Activated naive CD4-positive, alpha-beta T cell treated with anti-CD3 and anti-CD28 coated beads for 36 hours (primary cell): ENCODE data around the gene DNAH11. TPM values are rescaled to one million over a fixed set of nuclear protein-coding genes. Genes with fewer than 3 reads are reported as not detected.
"Not testable (repeated sequence)": the region's sequence is repeated elsewhere in the genome, so short reads cannot be mapped to it uniquely, and the experiment has no call there.

Experiments used
- CTCF ChIA-PET: fragments of 350-600 bp; sonication (Branson Sonifier 250); formaldehyde crosslinking; loops from one replicate; lab custom pipeline; 2021; ENCODE audit warnings: antibody characterized with exemption; lab: Charles Lee
- DNase-seq: peaks from one replicate; pipeline ENCODE4 v3.0.0-alpha.2; 2020
- H3K27ac Mint-ChIP-seq: one replicate; pipeline ENCODE4 v1.8.0; 2021; ENCODE audit warnings: mild to moderate bottlenecking, mixed read lengths
- H3K27me3 Mint-ChIP-seq: one replicate; pipeline ENCODE4 v1.8.0; 2021; ENCODE audit warnings: low read depth, mixed read lengths
- H3K36me3 Mint-ChIP-seq: one replicate; pipeline ENCODE4 v1.8.0; 2021; ENCODE audit warnings: low read depth, mixed read lengths
- H3K4me1 Mint-ChIP-seq: one replicate; pipeline ENCODE4 v1.8.0; 2021; ENCODE audit warnings: low read depth, mixed read lengths
- H3K4me3 Mint-ChIP-seq: one replicate; pipeline ENCODE4 v1.8.0; 2021; ENCODE audit warnings: mild to moderate bottlenecking, moderate library complexity, mixed read lengths
- H3K9me3 Mint-ChIP-seq: one replicate; pipeline ENCODE4 v1.8.0; 2021; ENCODE audit warnings: mixed read lengths
- intact Hi-C: fragments of 100-400 bp; cut with micrococcal nuclease; formaldehyde crosslinking; loops from one replicate; pipeline ENCODE4 v1.15.1; 2023
- total RNA-seq, 2 experiments: library from RNA; stranded (reverse); gene quantifications; one replicate each; pipeline ENCODE4 v1.2.3, GENCODE V29; 2021

The DNAH11 gene
- total RNA-seq, 2 experiments from 2014 or later, result 0.02 TPM

- H3K4me3 Mint-ChIP-seq, DNase-seq, H3K27me3 Mint-ChIP-seq, H3K36me3 Mint-ChIP-seq, intact Hi-C loops, H3K9me3 Mint-ChIP-seq, H3K27ac Mint-ChIP-seq, H3K4me1 Mint-ChIP-seq: not testable (repeated sequence)
- CTCF ChIA-PET, result interaction anchor here (0.6 kb wide), 1 partner anchor 12 kb away, joined by 3 read pairs; no protein-coding TSS in a partner anchor
Observed at GRCh38 chr7:21691146-21691545, 148.3 kb downstream of the DNAH11 start.

- CTCF ChIA-PET, DNase-seq, H3K36me3 Mint-ChIP-seq, H3K4me1 Mint-ChIP-seq, intact Hi-C loops, H3K4me3 Mint-ChIP-seq, H3K9me3 Mint-ChIP-seq, H3K27me3 Mint-ChIP-seq, H3K27ac Mint-ChIP-seq: not testable (repeated sequence)
Observed at GRCh38 chr7:21700587-21700986, 157.7 kb downstream of the DNAH11 start.

- CTCF ChIA-PET, result interaction anchor here (0.7 kb wide), 1 partner anchor 191 kb away, joined by 4 read pairs; no protein-coding TSS in a partner anchor
- H3K36me3 Mint-ChIP-seq, result no peaks in the 10 kb centered on the region
Observed at GRCh38 chr7:21702303-21702702, 159.5 kb downstream of the DNAH11 start.

DNA sequence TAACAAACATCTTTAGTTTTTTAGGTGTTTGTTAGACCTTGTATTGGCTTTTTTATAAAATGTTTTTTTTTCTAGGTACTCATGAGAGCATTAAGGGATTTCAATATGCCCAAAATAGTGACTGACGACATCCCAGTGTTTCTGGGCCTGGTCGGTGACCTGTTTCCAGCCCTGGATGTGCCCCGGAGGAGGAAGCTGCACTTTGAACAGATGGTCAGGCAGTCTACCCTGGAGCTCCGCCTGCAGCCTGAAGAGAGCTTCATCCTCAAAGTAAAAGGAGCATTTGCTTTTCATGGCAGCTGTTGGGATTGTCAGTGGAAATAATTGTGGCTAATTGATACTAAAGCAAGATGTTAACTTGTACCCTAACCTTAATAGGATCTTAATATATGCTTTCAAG lies 161.5 kb downstream of the DNAH11 start:
- H3K36me3 Mint-ChIP-seq, result no peaks in the 10 kb centered on the region
- CTCF ChIA-PET, result no interaction called here
- no peaks in the 10 kb centered on the region for H3K4me1 Mint-ChIP-seq
- intact Hi-C loops, result no loop called here
- H3K9me3 Mint-ChIP-seq, result no peaks in the 10 kb centered on the region
- no peak for DNase-seq
- H3K4me3 Mint-ChIP-seq, result no peak overlapping the region
- no peak overlapping the region for H3K27ac Mint-ChIP-seq
- H3K27me3 Mint-ChIP-seq, result peaks cover 8% of the 10 kb centered on the region

More at GRCh38 chr7:21702303-21702702, 159.5 kb downstream of the DNAH11 start:
- H3K9me3 Mint-ChIP-seq, result no peaks in the 10 kb centered on the region
- no peak overlapping the region for H3K27ac Mint-ChIP-seq
- peaks cover 8% of the 10 kb centered on the region for H3K27me3 Mint-ChIP-seq
- DNase-seq, result no peak
- intact Hi-C loops, result no loop called here
- H3K4me3 Mint-ChIP-seq, result no peak overlapping the region
- H3K4me1 Mint-ChIP-seq, result no peaks in the 10 kb centered on the region

GRCh38 chr7:21706131-21706530 lies 163.3 kb downstream of the DNAH11 start:
- peaks cover 2% of the 10 kb centered on the region for H3K27me3 Mint-ChIP-seq
- H3K36me3 Mint-ChIP-seq, result no peaks in the 10 kb centered on the region
- intact Hi-C loops, result no loop called here
- no peaks in the 10 kb centered on the region for H3K4me1 Mint-ChIP-seq
- no peak overlapping the region for H3K27ac Mint-ChIP-seq
- no peak for DNase-seq
- no peaks in the 10 kb centered on the region for H3K9me3 Mint-ChIP-seq
- H3K4me3 Mint-ChIP-seq, result no peak overlapping the region
- CTCF ChIA-PET, result no interaction called here

GRCh38 chr7:21707566-21707965 lies 164.7 kb downstream of the DNAH11 start:
- CTCF ChIA-PET, result interaction anchor here (1.2 kb wide), 1 partner anchor 298 kb away, joined by 3 read pairs; no protein-coding TSS in a partner anchor
- Mint-ChIP-seq H3K36me3 (no peaks in the 10 kb centered on the region), H3K27ac (no peak overlapping the region), H3K4me1 (no peaks in the 10 kb centered on the region), H3K9me3 (no peaks in the 10 kb centered on the region), H3K4me3 (no peak overlapping the region), H3K27me3 (peaks cover 2% of the 10 kb centered on the region)
- DNase-seq, result no peak
- intact Hi-C loops, result no loop called here

GRCh38 chr7:21708096-21708495 lies 165.3 kb downstream of the DNAH11 start:
- intact Hi-C loops, result no loop called here
- Mint-ChIP-seq H3K4me3 (no peak overlapping the region), H3K27me3 (peaks cover 2% of the 10 kb centered on the region), H3K36me3 (no peaks in the 10 kb centered on the region), H3K4me1 (no peaks in the 10 kb centered on the region), H3K9me3 (no peaks in the 10 kb centered on the region), H3K27ac (no peak overlapping the region)
- CTCF ChIA-PET, result interaction anchor here (1.2 kb wide), 1 partner anchor 298 kb away, joined by 3 read pairs; no protein-coding TSS in a partner anchor
- no peak for DNase-seq

- H3K4me3 Mint-ChIP-seq, result no peak overlapping the region
- no peaks in the 10 kb centered on the region for H3K36me3 Mint-ChIP-seq
- no peaks in the 10 kb centered on the region for H3K9me3 Mint-ChIP-seq
- intact Hi-C loops, result no loop called here
- no peaks in the 10 kb centered on the region for H3K4me1 Mint-ChIP-seq
- CTCF ChIA-PET, result no interaction called here
- peaks cover 4% of the 10 kb centered on the region for H3K27me3 Mint-ChIP-seq
- no peak overlapping the region for H3K27ac Mint-ChIP-seq
- DNase-seq, result no peak
Observed at GRCh38 chr7:21717323-21717722, 174.5 kb downstream of the DNAH11 start.

DNA sequence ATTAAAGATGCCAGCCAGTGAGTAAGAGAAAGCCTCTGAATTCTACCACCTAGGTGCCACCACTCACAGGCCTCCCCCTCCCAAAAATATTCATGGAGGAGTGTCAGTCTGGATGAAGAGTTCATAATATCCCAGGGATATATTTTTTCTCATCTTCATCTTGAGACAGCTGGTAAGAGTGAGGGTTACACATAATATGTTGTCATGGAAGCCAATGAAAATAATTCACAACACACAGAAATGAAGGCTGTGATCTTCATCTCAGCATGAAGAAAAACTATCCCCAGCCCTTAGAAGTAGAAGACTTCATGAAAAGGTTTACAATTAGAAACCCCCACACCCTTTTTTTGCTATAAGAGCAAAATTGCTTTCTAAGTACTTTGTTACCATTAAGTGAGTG lies 175.6 kb downstream of the DNAH11 start:
- Mint-ChIP-seq H3K27ac (no peak overlapping the region), H3K4me1 (no peaks in the 10 kb centered on the region), H3K36me3 (no peaks in the 10 kb centered on the region), H3K9me3 (no peaks in the 10 kb centered on the region), H3K4me3 (no peak overlapping the region), H3K27me3 (peaks cover 1% of the 10 kb centered on the region)
- intact Hi-C loops, result no loop called here
- DNase-seq, result no peak
- CTCF ChIA-PET, result no interaction called here

DNA sequence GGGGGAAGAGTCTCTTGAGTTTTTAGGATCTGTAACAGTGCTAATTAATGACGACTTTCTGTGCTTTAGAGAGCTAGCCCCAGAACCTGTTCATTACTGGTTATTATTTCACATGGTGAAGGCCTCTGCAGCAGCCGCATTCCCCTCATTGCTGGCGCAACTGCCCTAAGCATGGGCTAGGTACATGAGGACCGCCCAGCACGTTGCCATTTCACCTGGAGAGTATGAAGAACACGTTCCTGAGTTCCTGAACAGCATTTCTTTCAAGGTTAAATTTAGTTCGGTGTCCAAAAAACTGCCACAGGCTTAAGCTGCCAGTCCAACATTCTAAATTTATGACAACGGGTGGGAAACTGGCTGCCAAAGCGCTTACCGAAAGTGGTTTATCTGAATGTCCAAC lies 177.0 kb downstream of the DNAH11 start:
- H3K27ac Mint-ChIP-seq, result no peak overlapping the region
- intact Hi-C loops, result no loop called here
- no peak overlapping the region for H3K4me3 Mint-ChIP-seq
- no peaks in the 10 kb centered on the region for H3K9me3 Mint-ChIP-seq
- no peaks in the 10 kb centered on the region for H3K27me3 Mint-ChIP-seq
- CTCF ChIA-PET, result no interaction called here
- H3K36me3 Mint-ChIP-seq, result no peaks in the 10 kb centered on the region
- DNase-seq, result no peak
- H3K4me1 Mint-ChIP-seq, result no peaks in the 10 kb centered on the region

DNA sequence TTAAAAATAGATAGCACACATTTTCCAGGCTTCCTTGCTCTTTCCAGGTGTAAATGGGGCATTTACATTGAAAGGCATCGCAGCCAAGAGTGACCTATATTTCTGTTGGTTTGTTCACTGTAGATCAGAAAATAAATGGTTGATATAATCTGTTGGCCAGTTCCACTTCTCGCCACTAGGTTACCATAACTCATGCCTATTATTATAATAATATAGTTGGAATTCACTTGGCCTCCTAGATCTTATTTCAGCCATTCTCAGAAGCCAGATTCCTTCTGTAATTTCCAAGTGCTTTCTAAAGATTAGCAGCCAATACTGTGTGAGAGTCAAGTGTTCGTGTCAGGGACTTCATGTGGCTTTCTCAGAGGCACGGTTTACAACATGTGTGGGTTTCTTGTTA lies 179.5 kb downstream of the DNAH11 start:
- H3K27me3 Mint-ChIP-seq, result no peaks in the 10 kb centered on the region
- intact Hi-C loops, result no loop called here
- H3K4me1 Mint-ChIP-seq, result no peaks in the 10 kb centered on the region
- no peak for DNase-seq
- CTCF ChIA-PET, result no interaction called here
- H3K4me3 Mint-ChIP-seq, result no peak overlapping the region
- H3K27ac Mint-ChIP-seq, result no peak overlapping the region
- no peaks in the 10 kb centered on the region for H3K9me3 Mint-ChIP-seq
- no peaks in the 10 kb centered on the region for H3K36me3 Mint-ChIP-seq

DNA sequence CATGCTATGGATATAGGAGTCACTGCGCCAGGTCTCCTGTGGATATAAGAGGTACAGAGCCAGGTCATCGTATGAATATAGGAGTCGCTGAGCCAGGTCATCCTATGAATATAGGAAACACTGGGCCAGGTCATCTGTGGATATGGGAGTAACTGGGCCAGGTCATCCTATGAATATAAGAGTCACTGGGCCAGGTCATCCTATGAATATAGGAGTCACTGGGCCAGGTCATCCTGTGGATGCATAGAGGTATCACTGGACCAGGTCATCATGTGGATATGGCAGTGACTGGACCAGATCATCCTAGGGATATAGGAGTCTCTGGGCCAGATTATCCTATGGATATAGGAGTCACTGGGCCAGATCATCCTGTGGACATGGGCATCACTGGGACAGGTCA lies 181.7 kb downstream of the DNAH11 start:
- Mint-ChIP-seq H3K4me1 (no peaks in the 10 kb centered on the region), H3K27me3 (no peaks in the 10 kb centered on the region), H3K4me3 (no peak overlapping the region), H3K36me3 (no peaks in the 10 kb centered on the region), H3K9me3 (no peaks in the 10 kb centered on the region), H3K27ac (no peak overlapping the region)
- intact Hi-C loops, result no loop called here
- no peak for DNase-seq
- CTCF ChIA-PET, result no interaction called here

- Mint-ChIP-seq H3K4me3 (no peak overlapping the region), H3K4me1 (no peaks in the 10 kb centered on the region), H3K36me3 (no peaks in the 10 kb centered on the region), H3K9me3 (no peaks in the 10 kb centered on the region), H3K27me3 (no peaks in the 10 kb centered on the region), H3K27ac (no peak overlapping the region)
- CTCF ChIA-PET, result no interaction called here
- DNase-seq, result no peak
- intact Hi-C loops, result no loop called here
Observed at GRCh38 chr7:21730399-21730798, 187.6 kb downstream of the DNAH11 start.
